GM18520 (cell line): Measurements from ENCODE around the gene FLVCR1.
"Not testable (repeated sequence)": the region's sequence is repeated elsewhere in the genome, so short reads cannot be mapped to it uniquely, and the experiment has no call there.

Experiments used
- ATAC-seq: cut with Tn5 transposase; IDR thresholded peaks from one replicate; pipeline ENCODE4 v1.9.1; 2021; ENCODE audit not compliant: unreplicated experiment

The FLVCR1 gene

GRCh38 chr1:212857992-212858460, at the start of gene FLVCR1:
Gene FLVCR1, plus strand, starts transcription at chr1:212858275. Its CDS starts 178 bp downstream, at chr1:212858453.
- peak; percentile 95 for ATAC-seq

- no peak for ATAC-seq
Observed at GRCh38 chr1:212814537-212815334, 43.3 kb upstream of the FLVCR1 start.

- ATAC-seq, result no peak
Observed at GRCh38 chr1:212816567-212817278, 41.4 kb upstream of the FLVCR1 start.

DNA sequence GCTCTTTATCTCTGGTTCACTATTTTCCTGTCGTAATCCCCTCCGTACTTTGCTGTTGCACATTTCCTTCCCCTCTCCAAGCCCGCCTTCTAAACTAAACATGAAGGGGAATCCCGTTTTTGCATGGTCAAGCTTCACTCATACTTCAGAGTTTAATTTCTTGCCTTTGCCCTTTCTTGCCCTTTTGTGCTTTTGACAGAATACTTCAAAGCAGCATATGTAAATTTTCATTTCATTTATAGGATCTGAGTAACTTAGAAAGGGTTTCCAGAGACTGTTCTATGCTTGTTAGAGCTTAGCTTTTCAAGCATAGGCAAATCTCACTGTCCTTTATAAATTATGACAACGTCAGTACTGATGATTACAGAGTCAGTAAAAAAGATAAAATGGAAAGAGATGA, 38.3 kb upstream of the FLVCR1 start:
- ATAC-seq, result peak; percentile 49

DNA sequence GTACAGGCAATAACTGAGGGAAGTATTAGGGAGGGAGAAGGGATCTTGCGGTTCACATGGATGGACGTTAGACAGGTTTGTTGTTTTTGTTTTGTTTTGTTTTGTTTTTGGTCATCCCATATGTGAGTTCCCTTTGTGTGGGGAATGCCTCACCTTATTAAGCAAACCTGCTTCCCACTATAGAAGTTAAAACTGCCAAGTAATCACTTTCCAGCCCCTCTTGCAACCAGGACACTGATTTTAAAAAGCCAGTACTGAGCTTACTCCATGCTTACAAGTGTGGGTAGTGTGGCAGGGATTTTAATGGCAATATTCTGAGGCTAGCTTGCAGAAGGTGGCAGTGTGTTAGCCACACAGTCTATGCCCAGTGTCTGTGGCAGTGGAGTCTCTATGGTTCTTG, 37.1 kb upstream of the FLVCR1 start:
- ATAC-seq, result no peak

GRCh38 chr1:212822956-212823355, 35.1 kb upstream of the FLVCR1 start:
- no peak for ATAC-seq

DNA sequence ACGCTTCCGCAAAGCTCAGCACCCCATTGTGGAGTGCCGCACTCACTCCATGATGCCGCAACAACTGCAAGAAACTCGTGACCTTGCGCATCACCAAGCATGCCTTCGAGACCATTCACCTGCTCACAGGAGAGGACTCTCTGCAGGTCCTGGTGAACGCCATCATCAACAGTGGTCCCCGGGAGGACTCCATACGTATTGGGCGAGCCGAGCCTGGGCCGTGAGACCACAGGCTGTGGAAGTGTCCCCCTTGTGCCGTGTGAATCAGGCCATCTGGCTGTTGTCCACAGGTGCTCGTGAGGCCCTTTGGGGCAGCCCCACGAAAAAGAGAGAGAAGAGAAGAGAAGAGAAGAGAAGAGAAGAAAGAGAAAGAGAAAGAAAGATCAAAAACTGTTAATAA, 33.9 kb upstream of the FLVCR1 start:
- ATAC-seq, result no peak

- ATAC-seq, result no peak
Observed at GRCh38 chr1:212825798-212826452, 32.1 kb upstream of the FLVCR1 start.

DNA sequence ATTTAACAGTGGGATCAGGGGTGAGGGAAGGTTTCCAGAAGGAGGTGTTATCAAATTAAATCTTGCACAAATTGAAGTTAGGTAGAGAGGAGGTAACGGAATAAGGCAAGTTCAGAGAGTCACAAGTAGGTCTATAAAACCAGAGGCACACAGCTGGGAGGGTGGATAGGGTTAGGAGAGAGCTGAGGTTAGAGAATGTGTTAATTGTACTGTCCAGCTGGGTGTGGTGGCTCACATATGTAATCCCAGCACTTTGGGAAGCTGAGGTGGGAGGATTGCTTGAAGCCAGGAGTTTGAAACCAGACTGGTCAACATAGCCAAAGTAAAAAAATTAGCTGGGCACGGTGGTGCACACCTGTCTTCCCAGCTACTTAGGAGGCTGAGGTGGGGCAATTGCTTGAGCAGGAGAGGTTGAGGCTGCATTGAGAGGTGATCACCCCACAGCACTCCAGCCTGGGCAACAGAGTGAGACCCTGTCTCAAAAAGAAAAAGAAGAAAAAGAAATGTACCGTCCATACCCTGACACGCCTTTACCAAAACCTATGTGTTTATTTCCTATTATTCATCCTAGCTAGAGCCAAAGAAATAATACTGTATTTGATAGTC, 30.8 kb upstream of the FLVCR1 start:
- ATAC-seq, result no peak

DNA sequence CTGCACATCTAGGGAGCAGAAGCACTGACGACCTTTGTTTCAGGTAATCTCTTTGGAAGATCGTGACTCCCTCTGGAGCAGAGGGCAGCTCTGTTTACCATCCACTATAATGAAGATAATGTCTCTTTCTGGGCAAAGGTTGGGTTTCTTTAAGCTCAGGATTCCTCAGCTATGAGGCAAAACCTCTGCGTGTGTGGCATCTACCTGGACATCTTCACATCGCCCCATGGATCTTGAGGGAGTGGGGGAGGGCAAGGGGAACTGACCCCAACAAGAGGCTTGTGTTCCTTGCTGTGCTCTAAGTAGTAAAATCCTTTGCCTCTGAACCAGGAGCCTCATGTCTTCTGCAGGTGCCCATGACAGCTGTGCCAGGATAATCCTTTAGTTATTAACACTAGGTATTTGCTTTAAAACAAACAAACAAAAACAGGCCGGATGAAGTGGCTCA, 30.2 kb upstream of the FLVCR1 start:
- no peak for ATAC-seq

GRCh38 chr1:212828395-212828794, 29.7 kb upstream of the FLVCR1 start:
- ATAC-seq, result no peak

DNA sequence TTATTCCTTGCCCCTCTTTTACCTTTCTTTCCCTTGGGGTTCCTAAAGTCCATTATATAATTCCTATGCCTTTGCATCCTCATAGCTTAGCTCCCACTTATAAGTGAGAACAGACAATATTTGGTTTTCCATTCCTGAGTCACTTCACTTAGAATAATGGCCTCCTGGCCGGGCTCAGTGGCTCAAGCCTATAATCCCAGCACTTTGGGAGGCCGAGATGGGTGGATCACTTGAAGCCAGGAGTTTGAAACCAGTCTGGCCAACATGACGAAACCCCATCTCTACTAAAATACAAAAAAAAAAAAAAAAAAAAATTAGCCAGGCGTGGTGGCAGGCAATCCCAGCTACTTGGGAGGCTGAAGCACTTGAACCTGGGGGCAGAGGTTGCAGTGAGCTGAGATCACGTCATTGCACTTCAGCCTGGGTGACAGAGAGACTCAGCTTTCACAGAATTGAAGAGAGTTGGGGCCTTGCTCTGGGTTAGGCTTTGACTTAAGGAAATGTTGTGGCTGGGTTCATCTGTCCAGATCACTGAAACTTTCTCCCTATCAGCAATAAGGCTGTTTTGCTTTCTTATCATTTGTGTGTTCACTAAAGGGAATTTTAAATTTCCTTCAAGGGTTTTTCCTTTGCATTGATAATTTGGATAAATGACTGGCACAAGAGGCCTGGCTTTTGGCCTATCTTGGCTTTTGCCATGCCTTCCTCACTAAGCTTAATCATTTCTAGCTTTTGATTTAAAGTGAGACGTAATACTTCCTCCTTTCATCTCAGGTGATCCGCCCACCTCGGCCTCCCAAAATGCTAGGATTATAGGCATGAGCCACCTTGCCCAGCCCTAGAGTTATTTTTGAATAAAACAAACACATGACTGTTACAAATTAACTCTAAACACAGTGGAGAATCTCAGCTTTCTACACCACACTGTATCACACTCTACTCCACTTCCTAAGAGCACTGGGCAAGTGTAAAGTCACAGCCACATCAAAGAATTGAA, 24.6 kb upstream of the FLVCR1 start:
- ATAC-seq, result peak; percentile 52

DNA sequence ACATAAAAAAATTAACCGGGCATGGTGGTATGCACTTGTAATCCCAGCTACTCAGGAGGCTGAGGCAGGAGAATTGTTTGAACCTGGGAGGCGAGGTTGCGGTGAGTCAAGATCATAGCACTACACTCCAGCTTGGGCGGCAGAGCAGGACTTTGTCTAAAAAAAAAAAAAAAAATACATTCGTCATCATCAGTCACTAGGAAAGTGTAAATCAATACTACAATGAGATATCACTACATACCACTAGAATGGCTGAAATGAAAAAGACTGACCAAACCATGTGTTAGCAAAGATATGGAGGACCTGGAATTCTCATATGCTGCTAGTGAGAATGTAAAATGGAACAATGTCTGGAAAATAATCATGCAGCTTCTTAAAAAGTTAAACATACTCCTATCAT, 19.9 kb upstream of the FLVCR1 start:
- no peak for ATAC-seq

DNA sequence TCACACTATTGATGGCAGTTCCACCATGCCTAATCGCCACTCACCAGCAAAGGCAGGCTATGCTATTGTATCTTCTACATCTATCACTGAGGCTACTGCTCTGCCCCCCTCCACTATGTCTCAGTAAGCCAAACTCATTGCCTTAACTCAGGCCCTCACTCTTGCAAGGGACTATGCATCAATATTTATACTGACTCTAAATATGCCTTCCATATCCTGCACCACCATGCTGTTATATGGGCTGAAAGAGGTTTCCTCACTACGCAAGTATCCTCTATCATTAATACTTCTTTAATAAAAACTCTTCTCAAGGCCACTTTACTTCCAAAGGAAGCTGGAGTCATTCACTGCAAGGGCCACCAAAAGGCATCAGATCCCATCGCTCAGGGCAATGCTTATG, 13.6 kb upstream of the FLVCR1 start:
- ATAC-seq, result not testable (repeated sequence)

GRCh38 chr1:212847549-212847948, 10.5 kb upstream of the FLVCR1 start, which contains the start of gene SPATA45:
Gene SPATA45, minus strand, starts transcription at chr1:212847649. Its CDS starts 11,500 bp downstream, at chr1:212836149.
- ATAC-seq, result no peak

DNA sequence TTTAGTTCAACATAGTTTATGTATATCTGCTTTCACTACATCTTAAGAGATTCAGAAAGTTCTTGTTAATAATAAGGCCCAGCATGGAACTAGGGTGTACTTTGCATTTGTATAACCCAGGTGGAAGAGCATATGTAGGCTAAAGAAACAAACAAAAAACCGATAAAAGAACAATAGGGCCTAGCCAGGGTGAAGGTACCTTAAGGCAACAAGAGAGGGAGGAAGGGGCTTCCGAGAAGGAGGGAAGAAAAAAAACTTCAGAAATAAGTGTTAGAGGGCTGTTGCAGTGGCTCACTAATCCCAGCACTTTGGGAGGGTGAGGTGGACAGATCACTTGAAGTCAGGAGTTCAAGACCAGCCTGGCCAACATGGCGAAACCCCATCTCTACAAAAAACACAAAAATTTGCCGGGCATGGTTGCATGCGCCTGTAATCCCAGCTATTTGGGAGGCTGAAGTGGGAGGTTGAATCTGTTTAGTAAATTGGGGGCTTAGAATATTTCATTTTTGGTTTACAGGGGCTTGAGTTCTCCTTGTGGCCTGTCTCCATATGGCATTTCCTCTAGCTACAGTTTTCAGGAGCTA, 5.9 kb upstream of the FLVCR1 start:
- ATAC-seq, result no peak

DNA sequence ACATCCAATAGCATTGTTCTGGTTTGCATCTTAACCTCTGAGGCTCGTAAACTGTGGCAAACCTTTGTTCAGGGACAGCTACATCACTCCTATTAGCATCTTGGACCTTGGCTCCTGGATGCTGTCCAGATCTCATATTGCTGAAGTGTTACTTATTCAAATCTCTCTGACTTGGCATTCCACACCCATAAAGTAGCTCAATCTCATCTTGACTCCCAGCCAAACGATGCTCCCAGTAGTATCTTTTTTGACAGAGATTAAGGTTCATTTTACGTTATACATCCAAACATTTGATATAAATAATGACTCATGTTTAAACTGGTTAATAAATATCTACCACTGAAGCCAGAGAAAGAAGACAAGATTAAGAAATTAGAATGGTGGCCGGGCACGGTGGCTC, 4.4 kb upstream of the FLVCR1 start:
- no peak for ATAC-seq

DNA sequence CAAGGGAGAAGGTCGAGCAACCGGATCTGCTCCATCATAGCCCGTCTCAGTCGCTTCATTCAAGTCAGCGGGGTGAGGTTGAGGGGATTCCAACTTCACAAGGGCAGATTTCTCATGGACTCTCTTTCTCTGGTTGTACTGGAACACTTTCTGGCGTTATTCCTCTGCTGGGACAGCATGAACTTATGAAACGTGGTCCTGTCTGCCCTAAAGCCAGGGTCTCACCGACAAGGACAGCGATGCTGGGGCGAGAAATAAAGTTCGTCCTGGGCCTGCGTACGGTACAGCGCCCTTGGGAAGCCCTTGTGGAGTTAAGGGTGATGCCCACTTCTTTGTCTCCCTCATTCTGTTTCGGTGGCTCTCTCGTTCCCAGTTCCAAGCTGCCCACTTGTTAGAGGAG, 1.3 kb upstream of the FLVCR1 start:
- ATAC-seq, result no peak

- peak; percentile 4 for ATAC-seq
Observed at GRCh38 chr1:212858461-212859265, 588 bp downstream of the FLVCR1 start.
